Skeletal muscle tissue (tissue), 4 donors: Measurements from ENCODE around the gene GALNT16. TPM values are rescaled to one million over a fixed set of nuclear protein-coding genes. Genes with fewer than 3 reads are reported as not detected.
A peak's percentile ranks its signal among the peaks of the same experiment; 100 is the strongest.

ENCODE experiments used
- H3K27ac ChIP-seq: one replicate; pipeline ENCODE4 v1.7.0; 2013; ENCODE audit warnings: mild to moderate bottlenecking, low read depth, low read length, inconsistent platforms
- H3K27me3 ChIP-seq, 3 donors: one replicate each; pipeline ENCODE4 v1.7.0; 2013; ENCODE audit warnings: low read length in 3 of 3; ENCODE audit not compliant: control insufficient read depth in 3 of 3, insufficient read depth in 3 of 3
- H3K36me3 ChIP-seq, 3 donors: one replicate each; pipeline ENCODE4 v1.7.0; 2013; ENCODE audit warnings: low read length in 3 of 3; ENCODE audit not compliant: control insufficient read depth in 3 of 3, insufficient read depth in 3 of 3
- H3K4me1 ChIP-seq, 3 donors: one replicate each; pipeline ENCODE4 v1.7.0; 2013; ENCODE audit warnings: low read length in 3 of 3, mild to moderate bottlenecking in 3 of 3; ENCODE audit not compliant: control insufficient read depth in 3 of 3, insufficient read depth in 3 of 3
- H3K4me3 ChIP-seq, 3 donors: one replicate each; pipeline ENCODE4 v1.7.0; 2013; ENCODE audit warnings: low read length in 3 of 3
- H3K9ac ChIP-seq, 3 donors: one replicate each; pipeline ENCODE4 v1.7.0; 2013; ENCODE audit warnings: low read length in 3 of 3, mild to moderate bottlenecking in 3 of 3, moderate library complexity in 2 of 3, low read depth in 1 of 3
- H3K9me3 ChIP-seq, 3 donors: one replicate each; pipeline ENCODE4 v1.7.0; 2013; ENCODE audit warnings: low read length in 3 of 3; ENCODE audit not compliant: control insufficient read depth in 3 of 3
- total RNA-seq: library from RNA; depleted of rRNA; stranded (reverse); fragments of >200 nt; gene quantifications from one replicate; pipeline ENCODE4 v1.2.3, GENCODE V29; 2014
- donor health status: Osteomylitis.

Gene GALNT16
- total RNA-seq, 1 donor from 2014 or later, result 8.4 TPM

DNA sequence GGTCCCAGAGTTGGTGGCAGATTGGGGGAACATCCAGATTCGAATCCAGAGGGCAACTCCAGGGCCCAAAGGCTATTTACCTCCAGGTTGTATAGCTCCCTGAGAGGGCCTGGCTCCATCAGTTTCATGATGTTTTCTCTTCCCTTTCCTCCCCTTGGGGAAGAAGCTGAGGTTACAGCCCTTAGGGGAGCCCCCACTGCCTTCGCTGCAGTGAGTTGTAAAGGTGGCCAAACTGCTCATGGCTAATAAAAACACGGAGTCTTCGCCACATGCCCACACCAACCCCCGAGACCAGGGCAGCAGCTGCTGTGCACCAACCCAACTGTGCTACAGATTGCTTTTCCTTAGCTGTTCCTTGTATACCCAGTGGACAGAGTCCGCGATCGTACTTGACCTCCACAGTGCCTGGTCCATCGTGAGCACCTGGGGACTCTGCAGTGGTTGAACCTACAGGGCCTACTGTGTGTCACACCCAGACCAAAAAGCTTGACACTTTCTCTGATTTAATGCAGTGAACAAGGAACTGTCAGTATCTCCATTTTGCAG, 20.9 kb downstream of the GALNT16 start:
- Histone ChIP-seq H3K9ac (no peak overlapping the region), H3K9me3 (no peaks in the 10 kb centered on the region), H3K4me3 (no peak overlapping the region), H3K36me3 (no peaks in the 10 kb centered on the region), H3K27me3 (no peaks in the 10 kb centered on the region), H3K27ac (no peak overlapping the region), H3K4me1 (no peaks in the 10 kb centered on the region)

DNA sequence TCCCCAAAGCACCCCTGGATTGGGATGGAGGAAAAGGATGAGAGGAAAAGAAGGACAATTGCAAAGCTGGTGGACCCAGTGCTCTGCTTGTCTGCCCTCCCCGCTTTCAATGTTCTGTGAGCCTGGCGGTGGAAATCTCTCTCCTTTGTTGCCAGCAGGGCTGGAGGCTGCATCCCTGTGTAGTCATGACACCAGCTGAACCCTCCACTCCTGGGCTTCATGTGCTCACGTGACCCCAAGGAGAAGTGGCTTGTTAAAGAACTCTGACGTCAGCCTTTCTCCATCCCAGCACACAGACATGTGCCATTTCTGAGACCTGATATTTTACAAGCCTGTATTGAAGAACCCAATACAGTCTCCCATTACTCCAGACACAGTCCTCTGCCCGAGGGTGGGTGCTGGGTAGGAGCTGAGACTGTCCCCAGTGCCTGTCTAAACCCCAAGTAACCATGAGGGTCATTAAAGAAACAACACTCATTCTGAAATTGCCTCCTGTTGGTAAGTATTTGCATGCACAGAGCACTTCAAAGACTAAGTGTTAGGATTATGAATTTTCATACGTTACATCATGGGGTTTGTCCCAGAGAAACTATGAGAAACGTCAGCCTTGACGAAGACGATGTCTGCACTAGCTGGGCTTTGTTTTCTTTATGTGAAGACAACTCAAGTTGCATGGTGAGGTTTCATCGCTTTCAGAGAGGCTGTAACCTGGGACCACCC, 21.7 kb downstream of the GALNT16 start:
- no peaks in the 10 kb centered on the region for H3K9me3 ChIP-seq
- H3K4me3 ChIP-seq, result no peak overlapping the region
- no peaks in the 10 kb centered on the region for H3K27me3 ChIP-seq
- H3K4me1 ChIP-seq, result no peaks in the 10 kb centered on the region
- H3K9ac ChIP-seq, result no peak overlapping the region
- no peaks in the 10 kb centered on the region for H3K36me3 ChIP-seq
- H3K27ac ChIP-seq, result no peak overlapping the region

DNA sequence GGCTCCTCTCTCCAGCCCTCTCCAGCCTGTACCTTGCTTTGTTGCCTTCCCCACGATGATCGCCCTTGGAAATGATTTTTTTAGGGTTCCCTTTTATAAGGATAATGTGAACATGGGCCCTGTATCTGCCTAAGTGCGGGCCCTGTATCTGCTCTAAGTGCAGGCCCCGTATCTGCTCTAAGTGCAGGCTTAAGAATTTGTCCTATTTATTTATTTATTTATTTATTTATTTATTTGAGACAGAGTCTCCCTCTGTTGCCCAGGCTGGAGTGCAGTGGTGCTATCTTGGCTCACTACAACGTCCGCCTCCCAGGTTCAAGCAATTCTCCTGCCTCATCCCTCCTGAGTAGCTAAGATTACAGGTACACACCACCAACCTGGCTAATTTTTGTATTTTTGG, 22.5 kb downstream of the GALNT16 start:
- Histone ChIP-seq H3K9me3 (no peaks in the 10 kb centered on the region), H3K9ac (no peak overlapping the region), H3K27ac (no peak overlapping the region), H3K4me1 (peaks cover 4 to 6% (median 5%) of the 10 kb centered on the region in 3 donors), H3K36me3 (no peaks in the 10 kb centered on the region), H3K4me3 (no peak overlapping the region), H3K27me3 (no peaks in the 10 kb centered on the region)

DNA sequence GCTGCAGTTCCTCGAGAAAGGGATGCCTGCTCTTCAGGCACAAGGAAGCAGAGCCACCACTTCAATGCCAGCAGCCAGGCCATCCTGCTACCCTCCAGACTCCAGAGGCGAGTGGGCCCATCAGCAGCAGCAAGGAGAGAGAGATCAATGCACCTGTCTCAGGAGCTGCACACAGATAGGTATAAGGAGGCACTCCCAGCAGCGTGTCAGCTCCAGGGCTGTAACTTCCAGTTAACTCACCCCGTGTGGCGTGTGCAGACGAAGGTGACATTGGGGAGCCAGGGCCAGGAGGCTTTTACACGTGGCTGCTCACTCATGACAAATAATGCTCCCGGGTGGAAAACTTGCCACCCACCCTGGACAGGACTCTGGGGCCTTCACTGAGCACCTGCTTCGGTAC, 24.2 kb downstream of the GALNT16 start:
- Histone ChIP-seq H3K4me1 (peaks cover 11 to 13% (median 12%) of the 10 kb centered on the region in 3 donors), H3K27me3 (no peaks in the 10 kb centered on the region), H3K27ac (no peak overlapping the region), H3K9me3 (no peaks in the 10 kb centered on the region), H3K4me3 (no peak overlapping the region), H3K9ac (no peak overlapping the region), H3K36me3 (no peaks in the 10 kb centered on the region)

DNA sequence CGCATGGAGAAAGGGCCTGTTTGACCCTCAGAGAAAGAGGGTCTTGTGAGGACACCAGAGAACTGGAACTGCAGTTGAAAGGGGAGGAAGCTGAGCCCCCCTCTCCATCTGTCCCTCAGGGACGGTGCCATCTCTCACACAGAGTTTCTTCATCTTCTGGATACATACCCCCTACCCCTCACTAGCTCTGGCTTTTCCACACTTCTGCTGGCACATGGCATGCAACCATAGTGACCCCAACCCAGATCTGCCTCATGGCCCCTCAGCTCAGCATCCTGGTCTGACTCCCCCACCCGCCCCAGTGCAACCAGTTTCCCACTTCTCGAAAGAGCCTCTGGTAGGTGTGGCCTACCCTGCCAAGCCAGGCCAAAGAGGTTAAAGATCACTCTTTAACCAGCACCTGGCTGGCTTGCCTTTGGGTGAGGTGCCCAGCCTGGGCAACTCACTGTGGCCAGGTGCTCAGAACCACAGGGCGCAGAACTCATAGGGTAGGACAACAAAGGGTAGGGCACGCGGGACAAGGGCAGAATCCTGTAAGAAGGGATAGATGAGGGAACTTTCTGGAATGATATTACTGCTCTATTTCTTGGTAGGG, 25.8 kb downstream of the GALNT16 start:
- Histone ChIP-seq H3K36me3 (no peaks in the 10 kb centered on the region), H3K9me3 (no peaks in the 10 kb centered on the region), H3K27me3 (no peaks in the 10 kb centered on the region), H3K4me3 (no peak overlapping the region), H3K9ac (no peak overlapping the region), H3K27ac (no peak overlapping the region), H3K4me1 (peaks cover 14 to 21% (median 15%) of the 10 kb centered on the region in 3 donors)

DNA sequence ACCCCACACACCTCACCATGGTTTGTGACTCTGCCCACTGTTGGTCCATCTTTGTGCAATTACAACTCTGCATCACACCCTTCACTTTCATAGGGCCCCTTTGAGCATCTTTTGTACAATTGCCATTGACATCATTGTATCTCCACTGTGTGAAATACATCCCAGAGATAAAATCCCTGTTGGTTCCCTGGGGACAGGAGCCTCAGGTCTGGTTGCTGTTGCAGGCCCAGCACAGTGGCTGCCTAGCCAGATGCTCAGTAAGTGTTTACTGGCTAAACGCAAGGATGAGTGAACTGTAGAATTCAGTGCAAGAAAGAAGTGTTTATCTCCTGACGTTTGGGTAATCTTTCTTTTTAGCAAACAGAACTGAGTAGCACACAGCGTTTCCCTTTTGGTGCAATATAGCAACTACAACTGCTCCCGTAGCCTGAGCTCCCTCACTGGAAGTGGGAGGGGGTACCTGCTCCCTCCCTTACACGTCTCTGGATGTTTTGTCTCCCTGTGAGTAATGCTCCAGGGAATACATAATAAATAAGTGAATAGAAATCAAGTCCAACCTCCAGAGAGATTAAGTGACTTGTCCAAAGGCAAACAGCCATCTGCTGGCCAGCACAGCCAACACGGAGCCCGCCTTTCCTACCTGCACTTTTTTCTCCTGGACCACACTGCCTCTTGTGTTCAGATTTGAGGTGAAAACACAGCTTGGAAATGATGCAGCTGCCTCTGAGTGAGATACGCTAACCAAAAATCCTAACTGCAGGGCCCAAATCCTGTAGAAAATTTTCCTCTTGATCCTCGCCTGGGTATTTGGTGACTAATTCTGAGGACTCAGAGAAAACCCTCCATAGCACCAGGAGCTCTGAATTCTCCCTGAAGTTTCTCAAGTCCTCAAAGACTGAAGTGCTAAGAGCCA, 27.4 kb downstream of the GALNT16 start:
- Histone ChIP-seq H3K9me3 (no peaks in the 10 kb centered on the region), H3K27ac (peak overlapping the region; percentile 62), H3K4me3 (no peak overlapping the region), H3K4me1 (peaks cover 25 to 32% (median 27%) of the 10 kb centered on the region in 3 donors), H3K36me3 (no peaks in the 10 kb centered on the region), H3K9ac (peak overlapping the region in 2 of 3 donors; percentile 2 to 8), H3K27me3 (peaks cover 0 to 3% (median 2%) of the 10 kb centered on the region in 3 donors)

DNA sequence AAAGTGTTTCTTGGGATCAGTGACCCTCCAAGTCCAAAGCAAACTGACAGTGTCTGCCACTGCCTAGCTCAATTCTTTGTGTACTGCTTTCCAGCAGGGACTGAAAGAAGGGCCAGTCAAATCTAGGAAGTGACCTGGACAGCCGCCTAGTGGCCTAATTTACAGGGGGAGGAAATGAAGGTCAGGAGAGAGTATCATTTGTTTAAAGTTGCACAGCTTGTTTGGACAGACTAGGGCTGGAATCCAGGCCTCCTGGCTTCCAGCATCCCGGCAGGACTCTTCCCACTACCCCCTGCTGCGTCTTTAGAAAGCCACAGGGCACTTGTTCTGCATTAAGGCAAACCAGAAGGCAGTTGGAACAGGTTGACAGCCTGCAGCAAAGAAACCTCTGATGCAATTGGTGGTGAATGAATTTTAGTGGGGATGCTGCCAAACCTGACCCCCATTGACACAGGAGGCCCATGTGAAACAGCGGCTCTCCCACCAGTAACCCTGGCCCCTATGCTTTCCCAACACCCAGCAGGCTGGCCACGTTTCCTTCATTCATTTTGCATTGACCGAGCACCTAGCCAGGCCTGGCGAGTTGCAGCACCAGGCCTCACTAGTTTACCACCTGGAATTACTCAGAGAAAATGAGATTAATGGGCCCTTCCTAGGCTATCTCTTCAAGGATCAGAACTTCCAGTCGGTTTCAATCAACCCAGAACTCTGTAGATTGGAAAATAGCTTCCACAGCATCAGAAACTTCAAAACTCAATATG, 28.2 kb downstream of the GALNT16 start:
- Histone ChIP-seq H3K27me3 (peaks cover 0 to 3% (median 2%) of the 10 kb centered on the region in 3 donors), H3K9me3 (no peaks in the 10 kb centered on the region), H3K36me3 (no peaks in the 10 kb centered on the region), H3K4me1 (peaks cover 25 to 35% (median 30%) of the 10 kb centered on the region in 3 donors), H3K4me3 (no peak overlapping the region), H3K27ac (peak overlapping the region; percentile 62), H3K9ac (no peak overlapping the region)

DNA sequence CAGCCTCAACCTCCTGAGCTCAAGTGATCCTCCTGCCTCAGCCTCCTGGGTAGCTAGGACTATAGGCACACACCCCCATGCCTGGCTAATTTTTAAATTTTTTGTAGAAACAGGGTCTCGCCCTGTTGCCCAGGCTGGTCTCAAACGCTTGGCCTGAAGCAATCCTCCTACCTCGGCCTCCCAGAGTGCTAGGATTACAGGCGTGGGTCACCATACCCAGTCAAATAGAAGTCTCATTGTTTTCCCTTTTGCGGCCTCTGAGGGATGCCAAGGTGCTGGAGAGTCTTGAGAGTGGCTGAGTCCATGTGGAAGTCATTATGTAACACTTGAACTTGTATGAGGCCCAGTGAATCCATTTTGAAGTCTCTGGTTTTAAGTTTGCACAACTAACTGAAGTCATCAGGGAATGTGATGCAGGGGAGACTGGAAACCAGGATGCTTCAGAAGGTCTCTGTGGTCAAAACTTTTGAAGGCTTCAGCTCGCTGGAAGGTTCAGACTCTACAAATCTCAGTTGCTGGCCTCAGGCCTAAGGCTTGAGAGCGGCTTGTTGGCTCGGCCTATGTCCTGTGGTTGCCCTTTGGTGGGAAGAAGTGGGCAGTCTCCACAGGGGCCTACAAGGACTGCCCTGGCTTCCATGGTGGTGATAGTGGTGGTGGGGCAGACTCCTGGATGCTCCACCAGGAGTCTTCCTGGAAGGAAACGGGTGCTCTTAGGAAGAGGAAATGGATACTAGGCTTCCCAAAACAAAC, 29.2 kb downstream of the GALNT16 start:
- Histone ChIP-seq H3K4me1 (peaks cover 25 to 35% (median 30%) of the 10 kb centered on the region in 3 donors), H3K4me3 (no peak overlapping the region), H3K9ac (no peak overlapping the region), H3K27me3 (peaks cover 0 to 3% (median 2%) of the 10 kb centered on the region in 3 donors), H3K36me3 (no peaks in the 10 kb centered on the region), H3K27ac (peak overlapping the region; percentile 62), H3K9me3 (no peaks in the 10 kb centered on the region)
